Stimulated activated naive CD8-positive, alpha-beta T cell treated with anti-CD3 and anti-CD28 coated beads, Interleukin-15, amount 100 ng/mL, for 72 hours (primary cell): ENCODE results near the gene CHRDL1.

Experiments used
- ATAC-seq: fragments of 150-1000 bp; cut with Tn5 transposase; 2 replicates; pipeline ENCODE4 v1.10.0; 2021; ENCODE audit warnings: mild to moderate bottlenecking, moderate library complexity
- DNase-seq, 2 donors: peaks; one replicate each; pipeline ENCODE4 v3.0.0; 2021 to 2022
- H3K27ac Mint-ChIP-seq, 2 donors: one replicate each; pipeline ENCODE4 v1.8.0; 2022; ENCODE audit warnings: mild to moderate bottlenecking in 2 of 2, mixed read lengths in 2 of 2, moderate library complexity in 2 of 2
- H3K27me3 Mint-ChIP-seq: one replicate; pipeline ENCODE4 v1.8.0; 2022; ENCODE audit warnings: mixed read lengths
- H3K4me1 Mint-ChIP-seq: one replicate; pipeline ENCODE4 v1.8.0; 2022; ENCODE audit warnings: mild to moderate bottlenecking, mixed read lengths
- H3K4me3 Mint-ChIP-seq, 2 donors: one replicate each; pipeline ENCODE4 v1.8.0; 2022; ENCODE audit warnings: mild to moderate bottlenecking in 2 of 2, mixed read lengths in 2 of 2, moderate library complexity in 1 of 2
- H3K9me3 Mint-ChIP-seq, 2 donors: one replicate each; pipeline ENCODE4 v1.8.0; 2022; ENCODE audit warnings: mixed read lengths in 2 of 2

CHRDL1 gene

GRCh38 chrX:110755611-110756010 is 40.0 kb downstream of the CHRDL1 start:
- no peak overlapping the region for H3K4me3 Mint-ChIP-seq

GRCh38 chrX:110755061-110755460 is 40.6 kb downstream of the CHRDL1 start:
- H3K27me3 Mint-ChIP-seq: no peaks in the 10 kb centered on the region
- DNase-seq (no peak), ATAC-seq (no peak)
- no peaks in the 10 kb centered on the region for H3K9me3 Mint-ChIP-seq
- no peak overlapping the region for H3K4me3 Mint-ChIP-seq
- H3K27ac Mint-ChIP-seq: no peak overlapping the region
- no peaks in the 10 kb centered on the region for H3K4me1 Mint-ChIP-seq

More at GRCh38 chrX:110755611-110756010, 40.0 kb downstream of the CHRDL1 start:
- Mint-ChIP-seq H3K27me3 (no peaks in the 10 kb centered on the region), H3K4me1 (no peaks in the 10 kb centered on the region), H3K9me3 (no peaks in the 10 kb centered on the region), H3K27ac (no peak overlapping the region)
- ATAC-seq: no peak
- no peak for DNase-seq

DNA sequence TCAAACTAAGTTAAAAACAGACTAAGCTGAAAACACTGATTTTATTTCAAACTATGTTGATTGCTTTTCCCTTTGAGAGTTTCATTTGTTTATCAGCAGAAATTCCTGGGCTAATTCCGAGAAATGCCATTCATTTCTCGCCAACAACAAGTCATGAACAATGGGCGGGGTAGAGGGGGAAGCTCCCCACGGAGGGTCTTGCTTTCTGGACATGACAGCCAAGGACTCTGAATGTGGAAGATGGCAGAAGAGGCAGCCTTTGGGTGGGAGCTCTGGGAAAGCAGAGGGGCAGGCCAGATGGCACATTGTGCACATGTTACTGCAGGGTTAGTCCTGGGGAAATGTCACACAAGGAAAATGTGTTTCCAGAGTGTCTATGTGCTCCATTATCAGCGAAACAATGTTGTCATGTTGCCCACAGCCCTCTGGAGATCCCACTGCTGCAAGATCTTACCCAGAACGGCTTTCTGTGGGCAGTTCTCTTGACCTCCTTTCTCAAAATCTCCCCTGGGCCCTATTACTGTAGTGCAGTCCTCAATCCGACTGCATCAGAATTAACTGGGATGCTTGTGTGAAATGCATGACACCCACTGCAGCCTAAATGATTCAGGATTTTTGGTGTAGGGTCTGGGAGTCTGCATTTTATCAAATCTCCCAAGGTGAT is 45.0 kb downstream of the CHRDL1 start:
- no peak overlapping the region for H3K4me3 Mint-ChIP-seq
- ATAC-seq: no peak
- no peak overlapping the region for H3K27ac Mint-ChIP-seq
- no peaks in the 10 kb centered on the region for H3K4me1 Mint-ChIP-seq
- no peaks in the 10 kb centered on the region for H3K9me3 Mint-ChIP-seq
- DNase-seq: no peak
- no peaks in the 10 kb centered on the region for H3K27me3 Mint-ChIP-seq

GRCh38 chrX:110748256-110748806 is 47.3 kb downstream of the CHRDL1 start:
- no peak for DNase-seq
- Mint-ChIP-seq H3K4me1 (no peaks in the 10 kb centered on the region), H3K27ac (no peak overlapping the region), H3K4me3 (no peak overlapping the region), H3K27me3 (no peaks in the 10 kb centered on the region), H3K9me3 (no peaks in the 10 kb centered on the region)
- no peak for ATAC-seq

DNA sequence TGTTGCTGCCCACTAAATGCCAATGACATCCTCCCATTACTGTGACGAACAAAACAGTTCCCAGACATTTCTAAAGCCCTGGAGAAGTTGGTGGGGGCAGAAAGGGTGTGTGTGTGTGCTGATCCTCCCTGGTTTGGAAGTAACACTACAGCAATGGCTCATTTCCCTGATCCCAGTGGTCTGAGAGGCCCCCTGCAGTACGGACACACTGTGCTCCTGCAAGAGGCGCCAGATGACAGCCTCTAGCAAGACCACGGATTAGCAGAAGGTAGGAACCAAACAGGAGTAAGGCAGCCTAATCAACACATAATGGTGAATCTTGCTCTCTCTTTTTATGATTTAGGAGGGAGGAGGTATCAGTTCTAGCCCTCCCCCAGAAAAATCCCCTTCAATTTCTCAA is 49.6 kb downstream of the CHRDL1 start:
- no peak for DNase-seq
- Mint-ChIP-seq H3K9me3 (no peaks in the 10 kb centered on the region), H3K27ac (no peak overlapping the region), H3K4me3 (no peak overlapping the region), H3K4me1 (no peaks in the 10 kb centered on the region), H3K27me3 (no peaks in the 10 kb centered on the region)
- ATAC-seq: no peak

DNA sequence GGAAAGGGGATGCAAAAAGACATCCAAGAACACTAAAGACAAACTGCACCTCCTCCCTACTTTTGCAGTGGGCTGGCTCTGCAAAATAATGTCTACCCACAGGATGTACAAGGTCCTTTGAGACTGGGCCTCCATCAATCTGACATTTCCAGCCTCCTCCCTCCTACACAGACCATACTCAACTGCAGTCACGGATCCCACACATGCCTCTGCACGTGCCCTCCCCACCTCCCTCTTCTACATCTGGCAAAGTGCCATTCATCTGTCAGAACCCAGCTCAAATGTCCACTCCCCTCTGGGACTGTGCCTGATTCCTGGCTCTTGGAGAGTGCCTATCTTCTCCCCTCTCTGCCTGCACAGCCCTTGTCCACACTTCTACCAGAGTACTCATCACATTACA is 50.3 kb downstream of the CHRDL1 start:
- ATAC-seq (no peak), DNase-seq (no peak)
- Mint-ChIP-seq H3K4me1 (no peaks in the 10 kb centered on the region), H3K4me3 (no peak overlapping the region), H3K9me3 (no peaks in the 10 kb centered on the region), H3K27me3 (no peaks in the 10 kb centered on the region), H3K27ac (no peak overlapping the region)

GRCh38 chrX:110743679-110744340 is 51.8 kb downstream of the CHRDL1 start:
- Mint-ChIP-seq H3K4me3 (no peak overlapping the region), H3K27me3 (no peaks in the 10 kb centered on the region), H3K27ac (no peak overlapping the region), H3K4me1 (no peaks in the 10 kb centered on the region), H3K9me3 (no peaks in the 10 kb centered on the region)
- ATAC-seq (peak; percentile 33), DNase-seq (no peak)

GRCh38 chrX:110741213-110741796 is 54.3 kb downstream of the CHRDL1 start:
- Mint-ChIP-seq H3K4me3 (no peak overlapping the region), H3K4me1 (no peaks in the 10 kb centered on the region), H3K27me3 (no peaks in the 10 kb centered on the region), H3K9me3 (no peaks in the 10 kb centered on the region), H3K27ac (no peak overlapping the region)
- ATAC-seq (peak; percentile 23), DNase-seq (no peak)

GRCh38 chrX:110734894-110735541 is 60.6 kb downstream of the CHRDL1 start:
- Mint-ChIP-seq H3K9me3 (no peaks in the 10 kb centered on the region), H3K27ac (no peak overlapping the region), H3K4me3 (no peak overlapping the region), H3K4me1 (no peaks in the 10 kb centered on the region), H3K27me3 (no peaks in the 10 kb centered on the region)
- no peak for ATAC-seq
- DNase-seq: no peak

GRCh38 chrX:110734271-110734670 is 61.3 kb downstream of the CHRDL1 start:
- no peak overlapping the region for H3K4me3 Mint-ChIP-seq
- DNase-seq: no peak
- no peak for ATAC-seq

GRCh38 chrX:110733166-110733565 is 62.5 kb downstream of the CHRDL1 start:
- Mint-ChIP-seq H3K27ac (no peak overlapping the region), H3K4me3 (no peak overlapping the region)

More at GRCh38 chrX:110734271-110734670, 61.3 kb downstream of the CHRDL1 start:
- no peaks in the 10 kb centered on the region for H3K9me3 Mint-ChIP-seq
- no peaks in the 10 kb centered on the region for H3K4me1 Mint-ChIP-seq
- H3K27me3 Mint-ChIP-seq: no peaks in the 10 kb centered on the region
- no peak overlapping the region for H3K27ac Mint-ChIP-seq

DNA sequence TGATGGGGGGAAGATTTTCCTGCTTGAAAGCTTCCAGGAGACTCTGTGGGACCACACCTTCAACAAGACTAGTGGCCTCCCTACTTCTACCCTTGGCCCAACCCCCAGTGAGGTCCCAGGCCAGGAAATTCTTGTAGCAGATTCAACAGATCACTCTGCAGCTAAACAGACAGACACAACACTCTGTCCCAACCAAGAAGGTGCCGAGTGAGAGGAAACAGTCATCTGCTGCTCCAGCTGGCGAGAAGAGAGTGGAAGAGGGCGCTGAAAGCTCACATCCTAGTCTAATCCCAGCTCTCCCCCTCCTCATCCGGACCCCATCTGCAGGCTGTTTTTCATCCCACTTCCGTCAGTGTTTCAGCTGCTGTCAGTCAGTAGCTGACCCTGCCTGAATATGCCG is 63.4 kb downstream of the CHRDL1 start:
- no peak overlapping the region for H3K4me3 Mint-ChIP-seq
- no peak overlapping the region for H3K27ac Mint-ChIP-seq
- DNase-seq (no peak), ATAC-seq (no peak)
- H3K4me1 Mint-ChIP-seq: no peaks in the 10 kb centered on the region
- H3K9me3 Mint-ChIP-seq: no peaks in the 10 kb centered on the region
- no peaks in the 10 kb centered on the region for H3K27me3 Mint-ChIP-seq

More at GRCh38 chrX:110733166-110733565, 62.5 kb downstream of the CHRDL1 start:
- Mint-ChIP-seq H3K27me3 (no peaks in the 10 kb centered on the region), H3K9me3 (no peaks in the 10 kb centered on the region), H3K4me1 (no peaks in the 10 kb centered on the region)
- DNase-seq (no peak), ATAC-seq (no peak)

GRCh38 chrX:110723844-110724243 is 71.8 kb downstream of the CHRDL1 start:
- ATAC-seq: no peak
- Mint-ChIP-seq H3K4me1 (no peaks in the 10 kb centered on the region), H3K27ac (no peak overlapping the region)

DNA sequence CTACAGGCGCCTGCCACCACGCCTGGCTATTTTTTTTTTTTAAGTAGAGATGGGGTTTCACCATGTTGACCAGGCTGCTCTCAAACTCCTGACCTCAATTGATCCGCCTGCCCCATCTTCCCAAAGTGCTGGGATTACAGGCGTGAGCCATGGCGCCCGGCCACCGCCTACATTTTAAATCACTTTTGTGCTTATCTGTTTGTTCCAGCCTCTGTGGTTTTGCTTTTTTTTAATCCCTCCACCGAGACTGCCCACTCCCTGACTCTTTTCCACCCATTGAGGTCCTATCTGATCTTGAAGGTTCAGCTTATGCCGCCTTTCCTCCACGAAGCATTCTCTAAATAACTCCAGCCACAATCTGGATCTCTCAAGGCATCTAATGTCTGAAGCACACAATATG is 73.5 kb downstream of the CHRDL1 start:
- Mint-ChIP-seq H3K27ac (no peak overlapping the region), H3K9me3 (no peaks in the 10 kb centered on the region), H3K4me1 (no peaks in the 10 kb centered on the region), H3K4me3 (no peak overlapping the region), H3K27me3 (no peaks in the 10 kb centered on the region)
- DNase-seq (no peak), ATAC-seq (no peak)

More at GRCh38 chrX:110723844-110724243, 71.8 kb downstream of the CHRDL1 start:
- H3K9me3 Mint-ChIP-seq: no peaks in the 10 kb centered on the region
- H3K4me3 Mint-ChIP-seq: no peak overlapping the region
- H3K27me3 Mint-ChIP-seq: no peaks in the 10 kb centered on the region
- no peak for DNase-seq

GRCh38 chrX:110713666-110714065 is 82.0 kb downstream of the CHRDL1 start:
- Mint-ChIP-seq H3K4me1 (no peaks in the 10 kb centered on the region), H3K27me3 (no peaks in the 10 kb centered on the region)

DNA sequence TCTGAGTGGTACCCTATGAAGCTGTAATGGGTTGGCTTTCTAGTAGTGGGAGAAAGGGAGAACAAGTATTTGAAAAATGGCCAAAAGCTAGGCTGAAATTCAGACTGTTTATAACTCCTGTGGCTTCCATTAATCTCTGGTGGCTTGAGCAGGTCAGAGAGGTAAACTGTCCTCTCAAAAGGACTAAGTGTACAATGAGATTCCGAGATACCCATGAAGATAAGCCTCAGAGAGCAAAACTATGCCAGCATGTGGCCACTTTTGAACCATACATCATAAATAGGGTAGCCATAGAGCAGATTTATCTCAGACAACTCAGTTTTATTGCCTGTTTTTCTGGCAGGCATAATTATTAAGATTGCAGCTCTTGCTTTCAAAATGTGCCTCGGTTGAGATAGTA is 89.2 kb downstream of the CHRDL1 start:
- no peak for ATAC-seq
- Mint-ChIP-seq H3K4me3 (no peak overlapping the region), H3K27me3 (no peaks in the 10 kb centered on the region), H3K9me3 (no peaks in the 10 kb centered on the region), H3K27ac (no peak overlapping the region), H3K4me1 (no peaks in the 10 kb centered on the region)
- DNase-seq: no peak

More at GRCh38 chrX:110713666-110714065, 82.0 kb downstream of the CHRDL1 start:
- Mint-ChIP-seq H3K9me3 (no peaks in the 10 kb centered on the region), H3K4me3 (no peak overlapping the region), H3K27ac (no peak overlapping the region)
- no peak for DNase-seq
- no peak for ATAC-seq
